ENCODE data around the gene EPAS1.

The EPAS1 gene

DNA sequence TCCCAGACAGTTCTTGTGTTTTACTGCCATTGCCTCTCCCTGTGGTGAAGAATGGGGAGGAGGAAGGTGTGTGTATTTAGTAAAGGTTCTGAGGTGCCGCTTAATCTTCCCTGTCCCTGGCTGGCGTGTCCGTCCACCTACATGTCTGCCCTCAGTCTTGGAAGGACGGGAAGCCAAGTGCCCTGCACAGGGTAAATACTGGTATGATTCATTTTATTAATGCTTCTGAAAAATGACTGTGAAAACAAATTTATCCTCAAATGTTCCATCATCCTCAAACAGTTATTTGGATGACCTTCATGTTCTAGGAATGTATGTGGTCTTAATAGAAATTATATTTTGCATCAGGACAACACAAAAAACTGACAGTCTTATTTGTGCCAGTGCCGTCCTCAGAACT, 6.6 kb downstream of the EPAS1 start:
- DNase-seq: no peak

- peak in 1 of 2 donors; percentile 61 for DNase-seq
Measured at GRCh38 chr2:46304635-46305034, 7.4 kb downstream of the EPAS1 start.

GRCh38 chr2:46305187-46305586, 8.0 kb downstream of the EPAS1 start:
- no peak for DNase-seq

DNA sequence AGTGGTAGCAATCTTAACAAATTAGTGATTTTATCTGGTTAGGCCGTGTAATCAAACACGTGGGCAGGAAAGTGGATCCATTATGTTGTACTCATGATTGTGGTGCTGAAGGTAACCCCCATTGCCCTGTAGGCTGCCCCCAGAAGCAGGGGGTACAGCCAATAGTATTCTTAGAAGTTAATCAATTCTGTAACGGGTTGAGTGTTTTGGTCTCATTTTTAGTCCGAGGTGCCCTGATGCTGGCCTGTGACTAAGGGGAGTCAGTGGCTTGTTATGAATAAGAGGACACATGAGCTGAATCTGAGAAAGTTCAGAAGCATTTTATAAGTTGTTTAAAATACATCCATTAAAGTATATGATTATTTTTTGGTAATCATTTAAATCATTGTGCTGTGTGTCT, 8.6 kb downstream of the EPAS1 start:
- DNase-seq: no peak

DNA sequence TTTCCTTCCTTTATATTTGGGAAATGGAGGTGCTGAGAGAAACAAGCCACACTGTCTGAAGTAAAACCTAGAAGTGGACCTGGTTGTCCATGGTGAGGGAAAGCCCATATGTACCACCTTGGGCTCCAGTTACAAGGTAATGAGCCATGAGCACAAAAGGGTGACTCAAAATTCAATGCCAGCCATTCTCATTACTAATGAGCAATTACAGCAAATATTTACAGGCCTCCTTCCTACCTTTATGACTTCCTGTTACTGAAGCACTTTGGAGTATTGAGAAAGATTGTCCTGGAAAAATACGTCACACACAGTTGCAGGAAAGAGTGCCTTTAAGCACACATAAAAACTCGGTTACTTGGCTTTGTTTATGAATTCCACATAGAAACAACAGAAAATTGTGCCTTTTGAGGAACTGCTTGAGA, 9.1 kb downstream of the EPAS1 start:
- DNase-seq: no peak

- no peak for DNase-seq
Measured at GRCh38 chr2:46306988-46307655, 9.9 kb downstream of the EPAS1 start.

- DNase-seq: no peak
Measured at GRCh38 chr2:46308081-46308480, 10.9 kb downstream of the EPAS1 start.

- DNase-seq: no peak
Measured at GRCh38 chr2:46308629-46309028, 11.4 kb downstream of the EPAS1 start.

DNA sequence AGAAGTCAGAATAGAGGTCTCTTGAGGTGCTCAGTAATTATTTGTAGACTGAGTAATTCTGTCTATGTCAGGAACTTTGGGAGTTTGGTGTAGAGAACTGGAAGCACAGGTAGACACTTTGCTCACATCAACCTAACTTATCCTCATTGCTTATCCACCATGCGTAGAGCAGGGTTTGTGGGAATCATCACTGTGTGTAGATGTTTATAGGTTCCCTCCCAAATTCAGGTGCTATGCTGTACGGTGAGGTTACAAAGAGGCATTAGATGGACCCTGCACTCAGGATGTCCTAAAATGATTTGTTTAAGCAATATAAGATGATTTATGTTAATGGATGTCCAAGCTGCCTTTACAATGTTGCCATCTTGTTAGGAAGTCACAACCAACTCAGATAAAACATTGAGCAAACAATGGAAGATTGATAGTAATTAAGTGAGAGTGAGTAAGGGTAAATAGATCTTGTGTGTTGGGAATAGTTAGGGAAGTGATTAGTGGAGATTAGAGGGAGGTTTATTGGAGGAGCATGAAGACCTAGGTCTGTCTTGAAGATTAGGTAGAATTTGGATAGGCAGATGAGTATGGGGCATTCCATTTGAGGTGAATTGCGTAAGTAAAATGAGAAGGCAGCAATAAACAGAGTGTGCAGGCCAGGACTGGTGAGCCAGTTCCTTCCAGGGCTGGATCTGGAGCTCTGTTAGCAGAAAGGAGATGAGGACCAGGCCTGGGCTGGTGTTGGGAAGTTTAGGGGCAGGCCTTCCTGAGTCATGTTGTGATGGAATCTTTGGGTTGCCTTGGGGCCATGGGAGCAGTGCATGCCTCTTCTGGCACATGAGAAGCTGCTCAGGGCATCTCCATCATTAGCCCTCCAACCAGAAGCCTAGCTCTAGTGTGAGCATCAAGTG, 12.1 kb downstream of the EPAS1 start:
- DNase-seq: no peak

DNA sequence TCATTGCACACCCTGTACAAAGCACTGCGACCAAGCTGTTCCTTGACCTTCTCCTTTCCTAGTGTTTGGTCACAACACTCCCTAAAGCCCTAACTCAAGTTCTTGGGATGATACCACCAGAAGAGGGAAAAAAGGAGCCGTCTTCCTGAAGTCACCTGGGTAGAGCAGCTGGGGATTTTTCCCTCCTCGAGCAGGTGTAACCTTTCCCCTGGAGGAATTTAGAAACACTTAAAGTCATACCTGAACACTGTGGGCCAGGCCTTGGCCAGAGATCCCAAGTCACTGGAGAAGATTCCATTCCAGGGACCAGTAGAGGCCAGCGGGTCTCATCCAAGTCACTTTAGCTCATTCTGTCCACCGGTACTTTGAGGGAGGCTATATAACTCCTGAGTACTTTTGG, 13.2 kb downstream of the EPAS1 start:
- no peak for DNase-seq

- no peak for DNase-seq
Measured at GRCh38 chr2:46311651-46312223, 14.5 kb downstream of the EPAS1 start.

GRCh38 chr2:46313063-46313462, 15.9 kb downstream of the EPAS1 start:
- DNase-seq: no peak

DNA sequence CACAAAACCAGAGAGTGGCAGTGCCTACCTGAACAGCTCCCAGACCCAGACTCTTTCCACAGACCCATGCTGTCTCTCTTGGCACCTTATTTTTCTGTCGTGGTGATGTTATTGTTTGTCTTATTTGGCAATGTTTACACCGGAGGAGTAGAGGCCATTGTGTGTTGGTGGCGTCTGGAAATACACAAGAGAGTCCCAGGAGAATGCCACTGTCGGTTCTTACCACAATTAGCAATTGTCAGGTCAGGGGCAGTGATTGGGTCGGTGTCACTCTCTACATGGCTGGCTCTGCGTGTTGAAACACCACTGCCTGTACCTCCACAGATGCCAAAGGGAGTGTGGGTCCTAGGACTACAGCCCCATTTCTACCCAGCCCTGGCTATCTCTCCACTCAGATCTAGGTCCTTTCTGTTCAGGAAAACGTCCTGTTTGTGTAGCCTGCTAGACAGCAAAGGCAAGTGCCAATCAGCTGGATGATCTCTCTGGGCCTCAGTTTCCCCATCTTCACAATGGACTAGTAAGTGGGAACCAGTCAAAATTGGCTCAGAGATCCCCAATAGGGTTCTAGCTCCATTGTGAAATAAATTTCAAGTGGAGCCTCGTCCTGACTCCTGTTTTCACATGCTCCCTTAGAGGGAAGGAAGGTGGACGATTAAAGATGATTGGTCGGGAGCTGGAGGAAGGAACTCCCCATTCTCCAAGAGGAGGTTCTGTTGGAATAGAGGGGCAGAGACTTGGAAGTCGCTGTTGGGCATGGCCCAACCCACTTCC, 17.0 kb downstream of the EPAS1 start:
- no peak for DNase-seq

- DNase-seq: no peak
Measured at GRCh38 chr2:46315103-46315890, 18.1 kb downstream of the EPAS1 start.

DNA sequence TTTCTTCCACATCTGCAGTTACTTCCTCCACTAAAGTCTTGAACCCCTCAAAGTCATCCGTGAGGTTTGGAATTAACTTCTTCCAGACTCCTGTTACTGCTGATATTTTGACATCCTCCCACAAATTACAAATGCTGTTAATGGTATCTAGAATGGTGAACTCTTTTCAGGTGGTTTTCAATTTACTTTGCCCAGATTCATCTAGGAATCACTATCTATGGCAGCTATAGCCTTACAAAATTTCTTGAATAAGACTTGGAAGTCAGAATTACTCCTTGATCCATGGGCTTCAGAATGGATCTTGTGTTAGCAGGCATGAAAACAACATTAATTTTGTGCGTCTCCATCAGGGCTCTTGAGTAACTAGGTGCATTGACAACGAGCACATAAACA, 19.9 kb downstream of the EPAS1 start:
- no peak for DNase-seq

DNA sequence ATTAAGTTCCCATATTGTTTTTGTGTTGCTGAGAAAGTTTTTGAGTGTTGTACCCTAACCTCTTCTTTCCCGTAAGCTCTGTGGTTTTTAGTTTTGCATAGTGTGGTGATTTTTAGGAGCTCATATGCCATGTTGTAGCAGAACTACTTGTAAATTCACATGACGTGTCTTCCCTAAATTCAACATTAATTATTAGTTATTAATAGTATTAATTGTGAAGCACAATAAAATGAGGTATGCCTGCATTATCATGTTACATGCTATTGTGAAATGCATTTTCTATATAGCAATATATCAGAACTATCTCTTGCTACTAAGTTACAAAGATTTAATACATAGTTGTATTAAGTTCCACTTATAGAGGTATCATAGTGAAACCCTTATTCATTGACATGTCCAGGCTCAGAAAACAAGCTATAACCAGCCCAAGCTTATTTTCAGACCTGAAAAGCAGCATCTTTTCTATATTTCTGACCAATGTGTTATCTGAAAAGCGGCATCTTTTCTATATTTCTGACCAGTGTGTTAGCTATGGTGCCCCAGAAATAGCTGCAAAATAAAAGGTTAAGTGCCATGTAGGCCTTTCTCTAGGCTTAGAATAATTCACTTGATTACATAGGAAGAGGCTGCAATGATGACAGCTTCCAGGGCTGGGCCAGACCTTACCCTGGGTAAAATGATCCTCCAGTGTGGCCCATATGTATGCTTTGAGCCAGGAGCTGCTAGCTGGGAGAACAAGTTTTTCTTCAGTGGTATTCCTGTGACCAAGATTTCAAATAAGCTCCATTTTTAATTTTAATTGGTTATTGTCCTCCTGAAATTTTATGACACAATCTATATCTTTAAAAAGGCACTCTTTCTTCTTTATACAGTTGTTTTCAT, 21.6 kb downstream of the EPAS1 start:
- DNase-seq: no peak

- DNase-seq: no peak
Measured at GRCh38 chr2:46319711-46320110, 22.5 kb downstream of the EPAS1 start.

DNA sequence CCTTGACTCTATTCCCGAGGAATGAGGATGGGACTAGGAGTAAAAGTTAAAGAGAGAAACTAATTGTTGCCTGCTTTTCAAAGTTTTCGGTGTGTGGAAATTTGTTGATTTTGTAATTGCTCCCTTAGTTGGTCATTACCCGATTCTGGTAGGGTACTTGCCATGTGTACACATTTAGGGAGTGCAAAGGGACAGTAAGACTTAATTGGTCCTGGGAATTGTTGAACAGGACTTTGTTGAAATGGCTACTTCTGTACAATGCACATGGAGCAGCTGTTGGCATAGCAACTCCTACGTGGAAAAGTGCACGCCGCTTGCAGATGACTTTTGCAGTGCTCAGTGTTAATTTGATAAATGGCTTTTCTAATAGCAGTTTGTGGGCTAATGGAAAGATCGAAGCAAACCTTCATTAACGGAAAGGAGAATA, 22.9 kb downstream of the EPAS1 start:
- no peak for DNase-seq

GRCh38 chr2:46323730-46324129, 26.5 kb downstream of the EPAS1 start:
- no peak for DNase-seq

DNA sequence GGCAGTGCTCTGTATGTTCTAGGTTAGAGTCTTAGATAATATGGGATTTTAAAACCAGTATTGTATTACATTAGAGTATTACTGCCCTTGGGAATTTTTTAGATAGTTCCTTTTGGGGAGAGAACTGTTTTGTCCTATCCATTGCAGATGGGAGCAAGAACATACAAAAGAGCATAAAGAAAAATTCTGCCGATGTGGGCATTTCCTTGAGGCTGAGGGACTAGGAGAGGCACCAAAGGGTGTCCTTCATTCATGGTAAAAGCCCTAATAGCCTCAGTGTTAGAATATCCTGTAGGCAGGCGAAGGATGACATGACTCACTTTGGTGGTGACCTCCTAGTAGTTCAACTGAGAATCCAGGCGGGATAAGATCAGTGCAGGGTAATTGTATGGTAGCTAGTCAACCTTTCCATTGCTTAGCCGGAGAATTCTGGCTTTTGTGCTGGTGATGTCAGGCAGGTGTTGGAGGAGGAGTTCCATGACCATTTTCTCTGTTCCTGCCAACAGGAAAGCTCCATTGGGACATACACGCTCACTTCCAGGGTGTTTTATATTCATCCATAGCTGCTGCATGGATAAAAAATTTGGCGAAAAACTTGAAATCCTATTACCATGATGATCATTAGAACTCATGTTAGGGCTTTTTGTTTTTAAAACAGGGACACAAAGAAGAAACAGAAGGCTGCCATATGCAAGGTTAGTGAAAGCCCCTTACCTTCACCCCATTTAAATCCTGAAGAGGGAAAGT, 28.1 kb downstream of the EPAS1 start:
- DNase-seq: no peak

Measured in CD4-positive, alpha-beta T cell treated with Interleukin-4 for 1 hour (primary cell).